Left lung (tissue), 10 donors: ENCODE results near the gene VPS29. TPM values are rescaled to one million over a fixed set of nuclear protein-coding genes. Genes with fewer than 3 reads are reported as not detected.

Experiments
- ATAC-seq: fragments of 200-7000 bp; cut with Tn5 transposase; one replicate; pipeline ENCODE4 v1.9.1; 2020; ENCODE audit warnings: moderate library complexity
- DNase-seq, 4 donors: peaks; one replicate each; pipeline ENCODE4 v3.0.0-alpha.2; 2013 to 2020
- H3K27ac ChIP-seq, 2 donors: fragments of 200-600 bp; sonication (generic) in 1 of 2; one replicate each; pipeline versions ENCODE4 v1.5.0 to v1.8.0; 2020 to 2021
- H3K27me3 ChIP-seq, 2 donors: fragments of 200-600 bp; sonication (generic) in 1 of 2; one replicate each; pipeline versions ENCODE4 v1.5.0 to v1.8.0; 2020 to 2021
- H3K36me3 ChIP-seq, 2 donors: fragments of 200-600 bp; sonication (generic) in 1 of 2; one replicate each; pipeline versions ENCODE4 v1.5.0 to v1.8.0; 2020 to 2021
- H3K4me1 ChIP-seq, 2 donors: fragments of 200-600 bp; one replicate each; pipeline ENCODE4 v1.8.0; 2021
- H3K4me3 ChIP-seq, 2 donors: fragments of 200-600 bp; sonication (generic) in 1 of 2; one replicate each; pipeline versions ENCODE4 v1.5.0 to v1.8.0; 2020 to 2021; ENCODE audit warnings: mild to moderate bottlenecking in 1 of 2
- H3K9me3 ChIP-seq, 2 donors: fragments of 200-600 bp; sonication (generic) in 1 of 2; one replicate each; pipeline versions ENCODE4 v1.5.0 to v1.8.0; 2020 to 2021
- CTCF ChIP-seq, 2 donors: fragments of 200-600 bp; sonication (generic) in 1 of 2; IDR thresholded peaks; one replicate each; pipeline versions ENCODE4 v1.5.0 to v1.8.0; 2021; ENCODE audit warnings: antibody characterized with exemption in 2 of 2
- intact Hi-C, 2 donors: fragments of 100-400 bp; cut with DNase I; formaldehyde crosslinking; loops; one replicate each; pipeline versions ENCODE4 v1.11.2 to v1.14.2; 2022
- polyA plus RNA-seq, 6 donors: library from polyadenylated mRNA; unstranded; fragments of 120-200 nt; gene quantifications; one replicate each; pipeline ENCODE4 v1.2.1, GENCODE V29; 2013; ENCODE audit not compliant: insufficient read length in 6 of 6
- total RNA-seq, 2 donors: library from RNA; stranded (reverse); fragmentation: NEBNext Ultra II Directional; extraction: Animal tissue kit (Norgen Biotek cat#: 25700); gene quantifications; one replicate each; pipeline ENCODE4 v1.2.1, GENCODE V29; 2021
- donor health status: DM: no; HTN: yes; CAD: no.
- donor health status: DM: no; HTN: no; CAD: no.

The VPS29 gene
- total and polyA plus RNA-seq, 8 donors: 91.7 to 151 (median 135) TPM

- ATAC-seq (no peak), DNase-seq (no peak)
- Histone ChIP-seq H3K27ac (no peak overlapping the region), H3K4me1 (peaks cover 3 to 5% of the 10 kb centered on the region in 2 donors), H3K27me3 (no peaks in the 10 kb centered on the region), H3K9me3 (no peaks in the 10 kb centered on the region), H3K4me3 (no peak overlapping the region), H3K36me3 (no peaks in the 10 kb centered on the region)
- intact Hi-C loops: loop anchor here in 1 of 2 donors (5.0 kb wide), 1 partner anchor 88 kb away; no protein-coding TSS in a partner anchor
- TF ChIP-seq CTCF (IDR thresholded peaks at IDR 0.05): no peak
Observed at GRCh38 chr12:110513842-110514241, 11.9 kb upstream of the VPS29 start.

GRCh38 chr12:110508071-110508586 lies 6.2 kb upstream of the VPS29 start:
- Histone ChIP-seq H3K4me1 (peaks cover 3 to 5% of the 10 kb centered on the region in 2 donors), H3K27ac (no peak overlapping the region), H3K4me3 (no peak overlapping the region), H3K27me3 (no peaks in the 10 kb centered on the region), H3K36me3 (no peaks in the 10 kb centered on the region), H3K9me3 (no peaks in the 10 kb centered on the region)
- DNase-seq: no peak
- intact Hi-C loops: no loop called here
- ATAC-seq: no peak
- no peak for TF ChIP-seq CTCF (IDR thresholded peaks at IDR 0.05)

- Histone ChIP-seq H3K9me3 (no peaks in the 10 kb centered on the region), H3K4me3 (no peak overlapping the region), H3K27me3 (no peaks in the 10 kb centered on the region), H3K4me1 (peaks cover 7 to 18% of the 10 kb centered on the region in 2 donors), H3K27ac (no peak overlapping the region), H3K36me3 (no peaks in the 10 kb centered on the region)
- no peak for ATAC-seq
- TF ChIP-seq CTCF (IDR thresholded peaks at IDR 0.05): no peak
- intact Hi-C loops: no loop called here
- no peak for DNase-seq
Observed at GRCh38 chr12:110505332-110505731, 3.4 kb upstream of the VPS29 start.

GRCh38 chr12:110503432-110503831 lies 1.5 kb upstream of the VPS29 start:
- no peak for DNase-seq
- Histone ChIP-seq H3K4me3 (no peak overlapping the region), H3K9me3 (no peaks in the 10 kb centered on the region), H3K36me3 (no peaks in the 10 kb centered on the region), H3K4me1 (peaks cover 8 to 37% of the 10 kb centered on the region in 2 donors), H3K27ac (no peak overlapping the region), H3K27me3 (no peaks in the 10 kb centered on the region)
- intact Hi-C loops: no loop called here
- TF ChIP-seq CTCF (IDR thresholded peaks at IDR 0.05): no peak
- ATAC-seq: no peak

- DNase-seq: peak in 2 of 4 donors; percentile 17 to 27
- Histone ChIP-seq H3K27ac (peak overlapping the region; percentile 93 to 98), H3K4me3 (peak overlapping the region; percentile 97 to 99), H3K36me3 (peaks cover 0 to 9% of the 10 kb centered on the region in 2 donors), H3K9me3 (no peaks in the 10 kb centered on the region), H3K4me1 (peaks cover 8 to 48% of the 10 kb centered on the region in 2 donors), H3K27me3 (no peaks in the 10 kb centered on the region)
- peak; percentile 54 for ATAC-seq
- TF ChIP-seq CTCF (IDR thresholded peaks at IDR 0.05): no peak
- intact Hi-C loops: no loop called here
Observed at GRCh38 chr12:110501399-110501751, 536 bp downstream of the VPS29 start.
